CD4-positive, alpha-beta T cell (primary cell): Measurements from ENCODE around the gene ADAM17. TPM values are rescaled to one million over a fixed set of nuclear protein-coding genes. Genes with fewer than 3 reads are reported as not detected.

Experiments used
- ATAC-seq: fragments of 200-7000 bp; cut with Tn5 transposase; one replicate; pipeline ENCODE4 v1.10.0; 2022; ENCODE audit warnings: mild to moderate bottlenecking; ENCODE audit not compliant: poor library complexity
- CTCF ChIA-PET: fragments of 350-600 bp; sonication (Branson Sonifier 250); formaldehyde crosslinking; loops from one replicate; lab custom pipeline; 2021; ENCODE audit warnings: antibody characterized with exemption, inconsistent platforms; lab: Charles Lee
- POLR2A ChIA-PET: fragments of 350-600 bp; sonication (Branson Sonifier 250); formaldehyde crosslinking; loops from one replicate; lab custom pipeline; 2021; ENCODE audit warnings: antibody characterized with exemption, inconsistent platforms; lab: Charles Lee
- DNase-seq, 14 experiments: peaks; one replicate each; pipeline ENCODE4 v3.0.0-alpha.2; 2013 to 2020; ENCODE audit warnings: mixed read lengths in 2 of 14
- H3K27ac ChIP-seq, 2 donors: one replicate each; pipeline versions ENCODE4 v1.5.1 to v1.7.0; 2013; ENCODE audit warnings: low read length in 2 of 2, low read depth in 1 of 2, mild to moderate bottlenecking in 1 of 2
- H3K27me3 ChIP-seq, 2 experiments: 1 replicate in 1 of 2; 2 replicates in 1 of 2; pipeline versions ENCODE4 v1.6.1 to v1.7.0; 2013; ENCODE audit warnings: low read length in 2 of 2, control low read depth in 1 of 2, mild to moderate bottlenecking in 1 of 2, moderate library complexity in 1 of 2; ENCODE audit not compliant: insufficient read depth in 2 of 2, control insufficient read depth in 1 of 2
- H3K36me3 ChIP-seq: one replicate; pipeline ENCODE4 v1.6.1; 2013; ENCODE audit warnings: low read length, control low read depth; ENCODE audit not compliant: insufficient read depth
- H3K4me1 ChIP-seq: one replicate; pipeline ENCODE4 v1.6.1; 2013; ENCODE audit warnings: low read length, control low read depth; ENCODE audit not compliant: insufficient read depth
- H3K4me3 ChIP-seq: one replicate; pipeline ENCODE4 v1.5.1; 2013; ENCODE audit warnings: mild to moderate bottlenecking, low read length, moderate library complexity
- H3K9me3 ChIP-seq, 2 experiments: 1 replicate in 1 of 2; 2 replicates in 1 of 2; pipeline versions ENCODE4 v1.6.1 to v1.7.0; 2013; ENCODE audit warnings: low read length in 2 of 2, mild to moderate bottlenecking in 2 of 2, control low read depth in 1 of 2, moderate library complexity in 1 of 2; ENCODE audit not compliant: control insufficient read depth in 1 of 2, insufficient read depth in 1 of 2
- H3K27ac Mint-ChIP-seq: one replicate; pipeline ENCODE4 v1.8.0; 2020; ENCODE audit warnings: mixed read lengths
- H3K27me3 Mint-ChIP-seq: one replicate; pipeline ENCODE4 v1.8.0; 2021; ENCODE audit warnings: mixed read lengths
- H3K36me3 Mint-ChIP-seq: one replicate; pipeline ENCODE4 v1.8.0; 2021; ENCODE audit warnings: low read depth, mixed read lengths
- H3K4me1 Mint-ChIP-seq: one replicate; pipeline ENCODE4 v1.8.0; 2021; ENCODE audit warnings: low read depth, mixed read lengths
- H3K4me3 Mint-ChIP-seq: one replicate; pipeline ENCODE4 v1.8.0; 2020; ENCODE audit warnings: mild to moderate bottlenecking, mixed read lengths
- H3K9me3 Mint-ChIP-seq: one replicate; pipeline ENCODE4 v1.8.0; 2020; ENCODE audit warnings: mixed read lengths
- intact Hi-C, 2 experiments: fragments of 100-400 bp; cut with DNase I in 1 of 2; cut with micrococcal nuclease in 1 of 2; formaldehyde crosslinking; loops; one replicate each; pipeline versions ENCODE4 v1.15.1 to v1.9.0; 2023 to 2025; cut with DNase I, micrococcal nuclease
- total RNA-seq, 174 experiments: library from RNA in 2 of 174; stranded (reverse) in 2 of 174; gene quantifications; one replicate each; pipeline ENCODE4 v1.2.3 and lab custom pipeline; 2021 to 2026
- TF ChIP-seq, protein P1 (sequence below): fragments of 200-600 bp; IDR thresholded peaks from one replicate; pipeline ENCODE4 v1.8.0; 2022; ENCODE audit warnings: antibody characterized with exemption, mild to moderate bottlenecking

Gene ADAM17
- total RNA-seq, 2 experiments from 2014 or later = 21.4 to 21.6 TPM

DNA sequence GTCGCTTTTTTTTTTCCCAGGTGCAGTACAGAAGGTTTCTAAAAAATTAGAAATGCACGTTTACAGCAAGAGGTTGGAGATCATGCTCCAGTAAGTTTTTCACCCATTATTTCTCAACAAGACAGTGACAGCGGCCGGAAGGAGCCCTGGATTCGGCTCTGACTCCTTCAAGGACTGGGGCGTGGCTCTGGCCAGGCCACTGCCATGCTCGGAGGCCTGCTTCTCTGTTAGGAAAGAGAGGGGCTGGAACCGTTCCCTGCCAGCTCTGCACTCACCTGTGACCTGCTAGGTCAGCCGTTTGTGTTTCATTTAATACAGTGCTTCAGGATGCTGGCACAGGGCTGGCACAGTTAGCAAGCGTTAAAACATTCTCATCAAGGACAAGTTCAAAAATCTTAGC, 87.9 kb downstream of the ADAM17 start:
- no peak for DNase-seq
- H3K27me3 Mint-ChIP-seq = no peaks in the 10 kb centered on the region
- Histone ChIP-seq H3K36me3 (peaks cover 33% of the 10 kb centered on the region), H3K27me3 (no peaks in the 10 kb centered on the region), H3K4me3 (no peak overlapping the region), H3K4me1 (no peaks in the 10 kb centered on the region), H3K27ac (no peak overlapping the region), H3K9me3 (no peaks in the 10 kb centered on the region)
- H3K9me3 Mint-ChIP-seq = no peaks in the 10 kb centered on the region
- TF ChIP-seq, protein P1, sequence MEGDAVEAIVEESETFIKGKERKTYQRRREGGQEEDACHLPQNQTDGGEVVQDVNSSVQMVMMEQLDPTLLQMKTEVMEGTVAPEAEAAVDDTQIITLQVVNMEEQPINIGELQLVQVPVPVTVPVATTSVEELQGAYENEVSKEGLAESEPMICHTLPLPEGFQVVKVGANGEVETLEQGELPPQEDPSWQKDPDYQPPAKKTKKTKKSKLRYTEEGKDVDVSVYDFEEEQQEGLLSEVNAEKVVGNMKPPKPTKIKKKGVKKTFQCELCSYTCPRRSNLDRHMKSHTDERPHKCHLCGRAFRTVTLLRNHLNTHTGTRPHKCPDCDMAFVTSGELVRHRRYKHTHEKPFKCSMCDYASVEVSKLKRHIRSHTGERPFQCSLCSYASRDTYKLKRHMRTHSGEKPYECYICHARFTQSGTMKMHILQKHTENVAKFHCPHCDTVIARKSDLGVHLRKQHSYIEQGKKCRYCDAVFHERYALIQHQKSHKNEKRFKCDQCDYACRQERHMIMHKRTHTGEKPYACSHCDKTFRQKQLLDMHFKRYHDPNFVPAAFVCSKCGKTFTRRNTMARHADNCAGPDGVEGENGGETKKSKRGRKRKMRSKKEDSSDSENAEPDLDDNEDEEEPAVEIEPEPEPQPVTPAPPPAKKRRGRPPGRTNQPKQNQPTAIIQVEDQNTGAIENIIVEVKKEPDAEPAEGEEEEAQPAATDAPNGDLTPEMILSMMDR = no peak
- ATAC-seq = no peak
- ChIA-PET POLR2A (no interaction called here), CTCF (no interaction called here)
- no peak overlapping the region for H3K27ac Mint-ChIP-seq
- H3K4me3 Mint-ChIP-seq = no peak overlapping the region
- intact Hi-C loops = no loop called here
- H3K4me1 Mint-ChIP-seq = peaks cover under 1% of the 10 kb centered on the region
- H3K36me3 Mint-ChIP-seq = peaks cover 38% of the 10 kb centered on the region

- intact Hi-C loops = no loop called here
- no peak overlapping the region for H3K4me3 Mint-ChIP-seq
- Histone ChIP-seq H3K36me3 (peaks cover 40% of the 10 kb centered on the region), H3K4me1 (no peaks in the 10 kb centered on the region), H3K4me3 (no peak overlapping the region), H3K27me3 (no peaks in the 10 kb centered on the region), H3K9me3 (no peaks in the 10 kb centered on the region), H3K27ac (no peak overlapping the region)
- peaks cover 50% of the 10 kb centered on the region for H3K36me3 Mint-ChIP-seq
- H3K4me1 Mint-ChIP-seq = no peaks in the 10 kb centered on the region
- ChIA-PET CTCF (no interaction called here), POLR2A (no interaction called here)
- H3K27ac Mint-ChIP-seq = no peak overlapping the region
- TF ChIP-seq, protein P1 = no peak
- ATAC-seq = no peak
- no peaks in the 10 kb centered on the region for H3K9me3 Mint-ChIP-seq
- DNase-seq = no peak
- H3K27me3 Mint-ChIP-seq = no peaks in the 10 kb centered on the region
These were observed 89.4 kb downstream of the ADAM17 start for GRCh38 chr2:9466147-9466683.

- Histone ChIP-seq H3K36me3 (peaks cover 48% of the 10 kb centered on the region), H3K9me3 (no peaks in the 10 kb centered on the region), H3K4me3 (no peak overlapping the region), H3K27ac (no peak overlapping the region), H3K4me1 (no peaks in the 10 kb centered on the region), H3K27me3 (no peaks in the 10 kb centered on the region)
- Mint-ChIP-seq H3K9me3 (no peaks in the 10 kb centered on the region), H3K27ac (no peak overlapping the region), H3K4me1 (no peaks in the 10 kb centered on the region), H3K27me3 (no peaks in the 10 kb centered on the region), H3K4me3 (no peak overlapping the region), H3K36me3 (peaks cover 59% of the 10 kb centered on the region)
- ChIA-PET CTCF (no interaction called here), POLR2A (interaction anchor here (1.2 kb wide), 1 partner anchor 9 kb away, joined by 4 read pairs; no protein-coding TSS in a partner anchor)
- no peak for ATAC-seq
- DNase-seq = no peak
- TF ChIP-seq, protein P1 = no peak
- intact Hi-C loops = no loop called here
These were observed 90.5 kb downstream of the ADAM17 start for GRCh38 chr2:9465170-9465569.
